Lower leg skin (tissue), 3 donors: ENCODE results near the gene CYP19A1.

Source experiments
- CTCF ChIP-seq, 3 donors: fragments of 450-650 bp; IDR thresholded peaks; one replicate each; pipeline ENCODE4 v1.5.1; 2016; ENCODE audit warnings: antibody characterized with exemption in 3 of 3, mild to moderate bottlenecking in 3 of 3, moderate library complexity in 2 of 3
- POLR2A ChIP-seq, 2 donors: fragments of 450-650 bp; IDR thresholded peaks; one replicate each; pipeline ENCODE4 v1.6.1; 2016 to 2017; ENCODE audit warnings: antibody characterized with exemption in 2 of 2, mild to moderate bottlenecking in 1 of 2, moderate library complexity in 1 of 2

- TF ChIP-seq POLR2A (IDR thresholded peaks at IDR 0.05) (no peak), CTCF (IDR thresholded peaks at IDR 0.05) (no peak)
These were observed 37.7 kb upstream of the CYP19A1 start for GRCh38 chr15:51375966-51376640.
